GM18517 (cell line): ENCODE measurements around the gene IER3.
"Not testable (repeated sequence)": the region's sequence is repeated elsewhere in the genome, so short reads cannot be mapped to it uniquely, and the experiment has no call there.

Source experiments
- ATAC-seq: cut with Tn5 transposase; IDR thresholded peaks from one replicate; pipeline ENCODE4 v1.9.1; 2021; ENCODE audit warnings: mild to moderate bottlenecking, moderate library complexity; ENCODE audit not compliant: unreplicated experiment

IER3 gene

DNA sequence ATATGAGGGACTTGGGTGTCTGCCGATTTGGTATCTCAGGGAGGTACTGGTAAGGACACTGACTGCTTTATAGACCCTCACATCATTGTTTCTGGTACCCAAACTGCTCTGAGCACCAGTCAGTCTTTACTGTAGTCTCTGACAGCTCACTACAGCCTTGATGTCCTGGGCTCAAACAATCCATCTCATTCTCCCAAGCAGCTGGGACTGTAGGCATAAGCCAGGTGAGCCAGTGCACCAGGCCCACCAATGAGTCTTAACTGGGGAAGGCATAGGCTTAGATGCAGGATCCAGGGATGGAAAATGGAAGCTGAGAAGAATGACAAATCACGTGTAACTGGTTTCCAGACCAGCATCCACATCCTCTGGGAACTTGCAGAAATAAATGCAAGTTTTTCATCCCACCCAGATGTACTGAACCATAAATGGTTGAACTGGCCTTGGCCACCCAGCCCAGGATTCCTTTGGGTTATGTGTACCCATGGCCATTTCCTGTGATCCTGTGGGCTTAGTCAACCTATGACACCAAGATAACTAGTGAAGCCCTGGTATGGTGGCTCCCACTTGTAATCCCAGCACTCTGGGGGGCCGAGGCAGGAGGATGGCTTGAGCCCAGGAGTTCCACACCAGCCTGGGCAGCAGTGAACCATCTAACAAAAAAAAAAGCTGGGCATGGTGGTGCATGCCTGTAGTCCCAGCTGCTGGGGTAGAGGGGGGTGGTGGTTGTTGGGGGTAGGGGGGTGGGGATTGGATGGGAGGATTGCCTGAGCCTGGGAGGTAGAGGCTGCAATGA is 18.4 kb downstream of the IER3 start:
- no peak for ATAC-seq

DNA sequence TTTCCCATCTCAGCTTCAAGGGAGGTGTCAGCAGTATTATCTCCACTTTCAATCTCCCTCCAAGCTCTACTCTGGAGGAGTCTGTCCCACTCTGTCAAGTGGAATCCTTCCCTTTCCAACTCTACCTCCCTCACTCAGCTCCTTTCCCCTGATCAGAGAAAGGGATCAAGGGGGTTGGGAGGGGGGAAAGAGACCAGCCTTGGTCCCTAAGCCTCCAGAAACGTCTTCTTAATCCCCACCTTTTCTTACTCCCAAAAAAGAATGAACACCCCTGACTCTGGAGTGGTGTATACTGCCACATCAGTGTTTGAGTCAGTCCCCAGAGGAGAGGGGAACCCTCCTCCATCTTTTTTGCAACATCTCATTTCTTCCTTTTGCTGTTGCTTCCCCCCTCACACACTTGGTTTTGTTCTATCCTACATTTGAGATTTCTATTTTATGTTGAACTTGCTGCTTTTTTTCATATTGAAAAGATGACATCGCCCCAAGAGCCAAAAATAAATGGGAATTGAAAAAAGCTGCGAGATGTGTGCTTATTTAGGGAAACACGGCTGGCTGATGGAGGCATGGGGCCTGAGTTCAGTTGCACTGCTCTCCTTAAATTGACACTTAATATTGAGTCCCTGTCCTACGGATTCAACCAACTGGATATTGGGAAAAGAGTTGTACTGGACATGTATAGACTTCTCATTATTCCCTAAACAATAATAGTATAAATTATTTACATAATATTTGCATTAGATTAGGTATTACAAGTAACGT is 19.3 kb downstream of the IER3 start:
- ATAC-seq = no peak

DNA sequence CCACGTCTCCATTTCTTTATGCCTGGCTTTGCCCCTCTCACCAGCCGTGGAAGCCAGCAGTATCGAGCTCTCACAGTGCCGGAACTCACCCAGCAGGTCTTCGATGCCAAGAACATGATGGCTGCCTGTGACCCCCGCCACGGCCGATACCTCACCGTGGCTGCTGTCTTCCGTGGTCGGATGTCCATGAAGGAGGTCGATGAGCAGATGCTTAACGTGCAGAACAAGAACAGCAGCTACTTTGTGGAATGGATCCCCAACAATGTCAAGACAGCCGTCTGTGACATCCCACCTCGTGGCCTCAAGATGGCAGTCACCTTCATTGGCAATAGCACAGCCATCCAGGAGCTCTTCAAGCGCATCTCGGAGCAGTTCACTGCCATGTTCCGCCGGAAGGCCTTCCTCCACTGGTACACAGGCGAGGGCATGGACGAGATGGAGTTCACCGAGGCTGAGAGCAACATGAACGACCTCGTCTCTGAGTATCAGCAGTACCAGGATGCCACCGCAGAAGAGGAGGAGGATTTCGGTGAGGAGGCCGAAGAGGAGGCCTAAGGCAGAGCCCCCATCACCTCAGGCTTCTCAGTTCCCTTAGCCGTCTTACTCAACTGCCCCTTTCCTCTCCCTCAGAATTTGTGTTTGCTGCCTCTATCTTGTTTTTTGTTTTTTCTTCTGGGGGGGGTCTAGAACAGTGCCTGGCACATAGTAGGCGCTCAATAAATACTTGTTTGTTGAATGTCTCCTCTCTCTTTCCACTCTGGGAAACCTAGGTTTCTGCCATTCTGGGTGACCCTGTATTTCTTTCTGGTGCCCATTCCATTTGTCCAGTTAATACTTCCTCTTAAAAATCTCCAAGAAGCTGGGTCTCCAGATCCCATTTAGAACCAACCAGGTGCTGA is 20.3 kb downstream of the IER3 start:
- not testable (repeated sequence) for ATAC-seq

DNA sequence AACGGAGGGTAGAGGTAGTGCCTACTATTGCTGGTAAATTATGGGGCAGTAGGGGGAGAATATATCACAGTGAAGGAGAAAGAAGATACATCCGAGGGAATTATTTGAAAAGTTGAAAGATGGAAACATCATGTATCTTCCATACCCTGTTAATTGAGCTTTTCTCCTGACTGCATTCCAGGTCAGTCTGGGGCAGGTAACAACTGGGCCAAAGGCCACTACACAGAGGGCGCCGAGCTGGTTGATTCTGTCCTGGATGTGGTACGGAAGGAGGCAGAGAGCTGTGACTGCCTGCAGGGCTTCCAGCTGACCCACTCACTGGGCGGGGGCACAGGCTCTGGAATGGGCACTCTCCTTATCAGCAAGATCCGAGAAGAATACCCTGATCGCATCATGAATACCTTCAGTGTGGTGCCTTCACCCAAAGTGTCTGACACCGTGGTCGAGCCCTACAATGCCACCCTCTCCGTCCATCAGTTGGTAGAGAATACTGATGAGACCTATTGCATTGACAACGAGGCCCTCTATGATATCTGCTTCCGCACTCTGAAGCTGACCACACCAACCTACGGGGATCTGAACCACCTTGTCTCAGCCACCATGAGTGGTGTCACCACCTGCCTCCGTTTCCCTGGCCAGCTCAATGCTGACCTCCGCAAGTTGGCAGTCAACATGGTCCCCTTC is 21.0 kb downstream of the IER3 start:
- ATAC-seq = not testable (repeated sequence)

DNA sequence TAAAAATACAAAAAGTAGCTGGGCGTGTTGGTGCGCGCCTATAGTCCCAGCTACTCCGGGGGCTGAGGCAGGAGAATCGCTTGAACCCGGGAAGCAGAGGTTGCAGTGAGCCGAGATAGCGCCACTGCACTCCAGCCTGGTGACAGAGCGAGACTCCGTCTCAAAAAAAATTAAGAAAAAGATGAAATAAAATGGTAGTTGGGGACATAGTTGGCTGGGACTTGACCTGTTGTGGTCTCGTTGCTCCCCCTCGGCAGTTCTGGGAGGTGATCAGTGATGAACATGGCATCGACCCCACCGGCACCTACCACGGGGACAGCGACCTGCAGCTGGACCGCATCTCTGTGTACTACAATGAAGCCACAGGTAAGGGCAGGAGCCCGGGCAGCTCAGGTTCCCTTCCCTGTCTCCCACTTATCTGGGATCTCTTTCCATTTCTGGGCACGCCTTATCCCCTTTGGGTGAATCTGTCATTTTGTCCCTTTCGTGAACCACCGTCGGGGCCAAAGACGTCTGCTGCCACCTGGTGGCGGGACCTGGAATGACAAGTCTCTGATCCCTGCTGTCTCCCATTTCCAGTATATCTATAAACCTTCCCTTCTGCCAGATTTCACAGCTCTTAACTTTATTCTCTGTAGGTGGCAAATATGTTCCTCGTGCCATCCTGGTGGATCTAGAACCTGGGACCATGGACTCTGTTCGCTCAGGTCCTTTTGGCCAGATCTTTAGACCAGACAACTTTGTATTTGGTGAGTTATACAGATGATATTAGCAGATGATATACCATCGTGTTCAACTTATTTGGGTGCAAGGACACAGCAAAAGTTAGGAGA is 21.9 kb downstream of the IER3 start:
- peak; percentile 29 for ATAC-seq

DNA sequence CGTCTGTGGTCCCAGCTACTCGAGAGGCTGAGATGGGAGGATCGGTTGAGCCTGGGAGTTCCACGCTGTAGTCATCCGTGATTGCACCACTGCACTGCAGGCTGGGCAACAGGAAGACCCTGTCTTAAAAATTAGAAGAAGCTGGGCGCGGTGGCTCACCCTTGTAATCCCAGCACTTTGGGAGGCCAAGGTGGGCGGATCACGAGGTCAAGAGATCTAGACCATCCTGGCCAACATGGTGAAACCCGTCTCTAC is 22.4 kb downstream of the IER3 start:
- not testable (repeated sequence) for ATAC-seq

DNA sequence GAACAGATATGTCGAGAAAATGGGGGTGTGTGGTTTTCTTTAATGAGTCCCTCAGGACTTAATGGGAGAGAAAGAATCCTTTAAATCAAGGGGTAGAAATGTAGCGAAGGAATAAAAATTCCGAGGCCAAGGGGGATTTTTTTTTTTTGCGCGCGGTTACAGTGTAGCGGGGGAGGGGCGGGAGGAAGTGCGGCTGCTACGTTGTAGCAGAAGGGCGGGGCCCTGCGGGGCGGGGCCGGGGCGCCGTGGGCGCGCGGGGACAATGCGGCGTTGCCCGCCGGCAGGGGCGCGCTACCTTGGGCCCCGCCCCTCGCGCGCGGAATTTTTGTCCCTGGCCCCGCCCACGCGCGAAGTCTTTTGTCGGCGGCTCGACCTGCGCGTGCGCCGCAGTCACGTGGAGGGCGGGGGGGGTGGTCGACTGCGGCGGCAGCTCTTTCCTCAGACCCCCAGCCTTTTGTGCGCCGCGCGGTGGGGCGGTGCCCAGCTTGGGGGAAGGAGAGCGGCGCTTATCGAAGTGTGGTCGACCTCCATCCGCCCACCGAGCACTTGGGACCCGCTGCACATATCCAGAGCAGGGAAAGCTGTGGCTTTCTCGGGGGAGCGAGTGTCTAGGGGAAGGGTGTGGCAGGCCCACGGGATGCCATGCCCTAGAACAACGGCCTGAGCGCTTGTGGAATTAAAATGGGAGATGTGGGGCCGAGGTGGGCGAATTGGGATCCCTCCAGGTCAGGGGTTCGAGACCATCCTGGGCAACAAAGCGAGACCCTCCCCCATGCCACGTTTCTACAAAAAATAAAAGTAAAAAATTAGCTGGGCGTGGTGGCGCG is 22.9 kb downstream of the IER3 start:
- no peak for ATAC-seq

DNA sequence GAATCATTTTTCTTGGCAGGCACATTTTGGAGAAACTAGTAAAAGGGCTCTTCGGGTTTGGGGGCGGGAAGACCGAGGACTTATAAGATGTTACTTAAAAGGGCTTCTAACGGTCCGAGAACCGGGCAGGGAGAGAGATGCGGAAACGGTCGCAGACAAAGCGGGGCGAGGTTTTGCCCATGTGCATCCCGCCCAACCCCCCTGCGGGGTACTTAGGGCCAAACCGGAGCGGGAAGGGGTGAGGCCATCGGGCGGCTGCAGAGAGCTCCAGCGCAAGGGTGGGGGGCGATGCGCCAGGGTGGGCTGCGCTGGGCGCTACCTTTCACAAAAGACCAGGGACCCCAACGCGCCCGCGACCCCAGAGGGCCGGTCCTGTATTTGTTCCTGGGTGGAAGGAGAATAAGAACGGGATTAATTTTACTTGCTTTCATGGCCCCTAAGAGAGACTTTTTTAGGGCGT is 23.6 kb downstream of the IER3 start:
- no peak for ATAC-seq

DNA sequence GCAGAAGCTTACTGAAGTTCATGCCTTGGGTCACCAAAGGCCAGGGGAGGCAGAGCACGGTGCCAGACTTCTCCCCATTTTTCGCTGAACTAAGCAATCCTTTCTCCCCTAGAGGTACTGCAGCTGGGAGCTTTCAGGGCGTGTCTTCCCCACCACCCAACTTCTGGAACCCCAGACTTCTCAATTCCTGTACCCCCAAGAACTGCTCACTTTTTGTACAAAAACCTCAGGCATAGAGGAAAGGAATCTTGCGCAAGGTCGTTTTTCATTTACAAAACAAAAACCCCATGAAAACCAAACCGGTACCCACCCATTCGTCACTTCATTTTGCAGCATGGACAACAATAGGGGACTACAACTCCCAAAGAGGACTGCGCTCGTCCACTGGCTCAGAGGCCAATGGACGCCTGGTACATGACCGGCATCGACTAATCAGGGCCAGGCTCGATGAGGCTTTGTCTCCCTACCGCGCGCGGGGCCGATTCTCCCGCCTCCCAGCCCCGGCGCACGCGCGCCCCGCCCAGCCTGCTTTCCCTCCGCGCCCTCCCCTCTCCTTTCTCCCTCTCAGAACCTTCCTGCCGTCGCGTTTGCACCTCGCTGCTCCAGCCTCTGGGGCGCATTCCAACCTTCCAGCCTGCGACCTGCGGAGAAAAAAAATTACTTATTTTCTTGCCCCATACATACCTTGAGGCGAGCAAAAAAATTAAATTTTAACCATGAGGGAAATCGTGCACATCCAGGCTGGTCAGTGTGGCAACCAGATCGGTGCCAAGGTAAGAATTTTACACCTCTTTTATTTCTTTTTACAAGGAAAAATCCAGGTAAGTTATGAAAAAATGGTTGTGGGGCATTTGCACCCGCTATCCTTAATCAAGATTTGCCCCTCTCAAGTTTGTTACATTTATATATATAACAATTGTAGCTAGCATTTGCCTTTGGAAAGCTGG is 24.3 kb downstream of the IER3 start, which contains the start of gene TUBB:
Gene TUBB (plus strand): TSS at position 562 of the 947 bp plus-strand sequence. CDS start 155 bp downstream, at position 717.
- peak; percentile 38 for ATAC-seq

DNA sequence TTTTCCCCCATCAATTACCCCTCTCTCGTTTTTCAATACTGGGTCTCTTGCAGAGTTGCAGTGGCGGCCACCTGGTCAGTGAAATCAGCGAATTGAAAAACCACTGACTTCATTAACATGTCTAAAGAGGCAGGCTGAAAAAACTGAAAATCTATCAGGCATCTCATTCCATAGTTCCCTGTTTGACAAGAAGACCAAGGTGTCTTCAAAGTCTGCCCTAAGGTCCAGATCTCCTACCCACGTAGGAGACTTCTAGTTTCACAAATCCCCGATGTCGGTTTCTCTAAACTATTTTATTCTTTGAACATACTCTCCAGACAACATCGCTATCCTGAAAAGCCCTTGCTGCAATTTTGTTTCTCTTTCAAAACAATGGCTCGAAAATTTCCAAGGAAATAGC is 25.0 kb downstream of the IER3 start:
- no peak for ATAC-seq

DNA sequence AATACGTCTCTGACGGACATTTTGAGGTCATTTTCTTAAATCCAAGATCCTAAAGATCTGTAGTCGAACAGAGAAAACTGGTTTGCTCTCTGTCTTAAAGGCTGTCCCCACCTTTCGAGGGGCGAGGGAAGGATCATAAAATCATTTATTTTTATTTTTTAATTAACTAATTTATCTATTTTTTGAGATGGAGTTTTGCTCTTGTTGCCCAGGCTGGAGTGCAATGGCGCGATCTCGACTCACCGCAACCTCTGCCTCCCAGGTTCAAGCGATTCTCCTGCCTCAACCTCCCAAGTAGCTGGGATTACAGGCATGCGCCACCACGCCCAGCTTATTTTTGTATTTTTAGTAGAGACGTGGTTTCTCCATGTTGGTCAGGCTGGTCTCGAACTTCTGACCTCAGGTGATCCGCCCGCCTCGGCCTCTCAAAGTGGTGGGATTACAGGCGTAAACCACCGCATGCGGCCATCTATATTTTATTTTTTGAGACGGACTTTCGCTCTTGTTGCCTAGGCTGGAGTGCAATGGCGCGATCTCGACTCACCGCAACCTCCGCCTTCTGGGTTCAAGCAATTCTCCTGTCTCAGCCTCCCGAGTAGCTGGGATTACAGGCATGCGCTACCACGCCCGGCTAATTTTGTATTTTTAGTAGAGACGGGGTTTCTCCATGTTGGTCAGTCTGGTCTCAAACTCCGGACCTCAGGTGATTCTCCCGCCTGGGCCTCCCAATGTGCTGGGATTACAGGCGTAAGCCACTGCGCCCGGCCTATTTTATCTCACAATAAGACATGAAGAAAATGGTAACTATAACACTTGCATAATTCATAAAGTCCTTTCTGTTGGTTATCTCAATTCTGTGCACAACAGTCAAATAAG is 26.3 kb downstream of the IER3 start:
- not testable (repeated sequence) for ATAC-seq

DNA sequence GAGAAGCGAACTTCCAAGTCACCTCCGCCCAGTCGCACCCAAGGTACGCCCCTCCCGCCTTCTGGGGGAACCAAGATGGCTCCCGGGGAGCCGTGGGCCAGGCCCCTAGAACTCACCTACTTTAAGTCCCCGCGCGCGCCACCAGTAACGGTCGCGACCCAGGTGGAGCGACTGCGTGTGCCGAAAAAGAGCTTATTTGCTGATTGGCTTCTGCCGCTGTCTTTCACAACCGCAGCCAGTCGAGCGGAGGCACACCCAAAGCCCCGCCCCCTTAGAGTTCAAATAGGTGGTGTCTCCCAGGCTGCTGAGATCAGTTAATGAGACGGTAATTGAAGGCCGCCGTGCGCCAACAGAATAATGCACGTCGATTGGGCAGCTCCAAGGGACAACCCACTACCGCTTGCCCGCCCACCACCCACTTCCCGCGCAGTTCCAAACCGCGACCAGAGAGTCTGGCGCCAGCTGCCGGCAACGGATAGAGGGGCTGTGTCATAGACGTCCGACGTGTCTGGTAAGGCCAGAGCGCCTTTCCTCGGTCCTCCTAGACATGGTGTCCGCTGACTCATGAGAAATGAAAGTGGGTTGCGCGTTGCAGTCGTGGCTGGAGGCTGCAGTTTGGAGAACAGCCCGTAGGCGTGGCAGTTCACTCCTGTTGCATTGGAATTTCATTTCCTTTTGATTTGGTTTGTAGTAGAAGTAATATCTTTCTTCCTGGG is 27.1 kb downstream of the IER3 start, which contains the start of gene MDC1:
Gene MDC1 (minus strand): TSS at position 153 of the 716 bp plus-strand sequence. CDS start 2,106 bp downstream, outside the sequence.
- peak; percentile 68 for ATAC-seq

DNA sequence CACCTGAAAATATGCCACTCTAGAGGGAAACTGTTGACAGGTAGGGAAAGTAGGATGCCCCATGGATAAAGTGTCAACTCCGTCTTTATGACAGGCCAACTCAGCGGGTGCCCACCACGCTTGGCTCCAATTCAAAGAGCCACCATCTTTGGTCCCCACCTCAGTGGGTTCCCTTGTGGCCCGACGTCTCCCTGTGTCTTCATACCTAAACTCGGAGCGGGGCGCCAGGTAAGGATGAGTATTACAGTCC is 27.5 kb downstream of the IER3 start:
- no peak for ATAC-seq

DNA sequence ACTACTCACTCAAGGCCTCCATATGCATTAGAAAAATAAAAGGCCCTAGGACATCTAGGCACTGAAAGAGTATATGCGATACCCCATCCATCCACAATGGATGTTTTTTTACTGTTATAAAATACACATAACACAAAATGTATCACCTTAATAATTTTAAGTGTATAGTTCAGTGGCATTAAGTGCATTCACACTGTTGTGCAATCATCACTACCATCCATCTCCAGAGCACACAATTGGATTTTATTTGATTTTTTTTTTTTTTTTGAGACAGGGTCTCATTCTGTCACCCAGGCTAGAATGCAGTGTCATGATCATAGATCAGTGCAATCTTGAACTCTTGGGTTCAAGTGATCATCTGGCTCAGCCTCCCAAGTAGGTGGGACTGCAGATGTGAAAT is 30.1 kb downstream of the IER3 start:
- no peak for ATAC-seq

DNA sequence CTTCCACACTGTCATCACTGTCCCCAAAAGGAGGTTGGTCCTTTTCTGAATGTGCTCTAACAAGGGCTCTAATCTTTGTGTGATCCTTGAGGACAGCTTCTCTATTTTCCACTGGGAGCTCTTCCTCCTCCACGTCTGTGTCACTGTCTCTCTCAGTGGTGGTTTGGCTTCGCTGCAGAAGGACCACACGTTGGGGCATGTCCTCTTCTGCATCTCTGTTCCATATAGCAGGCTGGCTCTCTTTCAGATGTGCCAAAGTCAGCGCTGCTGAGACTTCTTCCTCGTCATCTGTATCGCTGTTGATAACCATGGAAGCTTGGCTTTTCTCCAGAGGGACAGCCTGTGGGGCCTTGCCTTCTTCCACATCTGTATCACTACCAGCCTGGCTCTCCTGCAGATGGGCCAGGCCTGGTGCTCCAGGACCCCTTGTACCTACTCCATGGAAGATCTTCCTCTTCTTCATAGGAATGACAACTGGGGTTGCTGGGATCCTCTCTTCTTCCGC is 31.9 kb downstream of the IER3 start:
- no peak for ATAC-seq

DNA sequence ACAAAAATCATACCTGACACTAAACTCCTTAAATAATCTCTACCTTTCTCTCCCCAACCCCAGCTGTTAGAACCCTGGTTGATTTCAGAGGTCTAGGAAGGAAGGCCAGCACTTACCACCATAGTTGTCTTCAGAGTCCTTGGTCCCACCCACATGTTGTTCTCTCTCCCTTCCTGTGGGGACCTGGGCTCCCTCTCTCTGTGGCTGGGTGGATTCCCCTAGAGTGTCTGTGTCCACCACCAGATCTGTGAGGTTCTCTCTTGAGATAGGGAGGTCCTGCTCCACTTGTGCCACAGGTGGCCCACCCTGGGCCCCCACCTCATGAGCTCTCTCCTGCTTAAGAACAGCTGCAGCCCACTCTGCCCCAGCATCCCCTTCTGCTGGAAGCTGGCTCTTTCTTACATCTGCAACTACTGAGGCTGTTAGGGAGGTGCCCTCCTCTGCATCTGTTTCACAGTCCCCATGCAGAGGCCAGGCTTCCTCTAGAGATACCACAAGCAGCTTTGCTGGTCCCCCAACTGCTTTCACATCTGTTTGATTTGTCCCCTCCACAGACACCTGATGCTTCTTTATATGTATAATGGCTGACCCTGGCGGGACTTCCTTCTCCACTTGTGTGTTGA is 32.5 kb downstream of the IER3 start:
- no peak for ATAC-seq
